ENCODE measurements around the gene DNAJB6. TPM values are rescaled to one million over a fixed set of nuclear protein-coding genes. Genes with fewer than 3 reads are reported as not detected.

DNAJB6 gene
- total RNA-seq, 4 donors from 2014 or later = 63.5 to 125 (median 107) TPM

GRCh38 chr7:157465891-157466866, 129.4 kb downstream of the DNAJB6 start:
- H3K27me3 ChIP-seq = no peaks in the 10 kb centered on the region
- intact Hi-C loops (cut with DNase I; ENCODE audit: low total_unique reads) = no loop called here
- no peak overlapping the region for H3K4me3 ChIP-seq

GRCh38 chr7:157466867-157467261, 130.1 kb downstream of the DNAJB6 start:
- Histone ChIP-seq H3K36me3 (no peaks in the 10 kb centered on the region), H3K27ac (no peak overlapping the region), H3K9me3 (no peaks in the 10 kb centered on the region), H3K27me3 (no peaks in the 10 kb centered on the region), H3K4me1 (no peaks in the 10 kb centered on the region), H3K4me3 (no peak overlapping the region)
- TF ChIP-seq CTCF (IDR thresholded peaks at IDR 0.05) = no peak
- intact Hi-C loops (cut with DNase I; ENCODE audit: low total_unique reads) = no loop called here
- DNase-seq = no peak

More at GRCh38 chr7:157465891-157466866, 129.4 kb downstream of the DNAJB6 start:
- no peaks in the 10 kb centered on the region for H3K9me3 ChIP-seq
- DNase-seq = no peak
- TF ChIP-seq POLR2A (IDR thresholded peaks at IDR 0.05) (no peak), CTCF (IDR thresholded peaks at IDR 0.05) (no peak)
- H3K4me1 ChIP-seq = no peaks in the 10 kb centered on the region
- no peak overlapping the region for H3K27ac ChIP-seq
- no peaks in the 10 kb centered on the region for H3K36me3 ChIP-seq

Other genes starting within 250 kb of the DNAJB6 start
- 100 to 1,000 TPM in 2 of 4 donors, 10 to 100 TPM in 2; 54.1 to 121 (median 91.7) TPM for gene UBE3C, start 198.1 kb upstream of the DNAJB6 start, total RNA-seq

All from uterus (tissue), 4 donors.